Measurements from ENCODE around the gene TCF12. TPM values are rescaled to one million over a fixed set of nuclear protein-coding genes. Genes with fewer than 3 reads are reported as not detected.

Gene TCF12
- total RNA-seq, 1 donor from 2014 or later, result 138 TPM

DNA sequence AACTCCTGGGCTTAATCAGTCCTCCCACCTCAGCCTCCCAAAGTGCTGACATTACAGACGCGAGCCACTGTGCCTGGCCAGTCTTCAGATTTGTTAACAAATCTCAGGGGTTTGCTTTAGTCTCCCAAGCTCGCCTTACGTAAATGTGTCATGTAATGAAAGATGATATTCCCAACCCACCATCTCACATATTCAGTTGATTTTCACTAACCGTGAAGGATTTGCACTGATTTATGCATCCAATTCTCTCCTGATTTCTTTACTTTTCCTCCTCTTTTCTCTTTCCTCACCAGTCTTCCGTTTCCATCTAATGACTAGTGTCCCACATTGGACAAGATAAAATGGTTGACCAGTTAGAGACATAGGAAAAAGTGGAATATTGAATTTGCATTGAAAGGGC, 72.6 kb downstream of the TCF12 start:
- Histone ChIP-seq H3K27ac (no peak overlapping the region), H3K4me3 (no peak overlapping the region), H3K27me3 (no peaks in the 10 kb centered on the region), H3K36me3 (no peaks in the 10 kb centered on the region), H3K9me3 (no peaks in the 10 kb centered on the region), H3K4me1 (peaks cover 40% of the 10 kb centered on the region)
- no peak for DNase-seq (ENCODE audit: extremely low spot score in 2 of 2)
- intact Hi-C loops (cut with DNase I), result no loop called here
- TF ChIP-seq POLR2A (IDR thresholded peaks at IDR 0.05) (no peak), POLR2AphosphoS5 (IDR thresholded peaks at IDR 0.05; ENCODE audit: insufficient read depth in 1 of 2, low read depth in 1 of 2) (no peak)
- TF ChIP-seq, protein P1, sequence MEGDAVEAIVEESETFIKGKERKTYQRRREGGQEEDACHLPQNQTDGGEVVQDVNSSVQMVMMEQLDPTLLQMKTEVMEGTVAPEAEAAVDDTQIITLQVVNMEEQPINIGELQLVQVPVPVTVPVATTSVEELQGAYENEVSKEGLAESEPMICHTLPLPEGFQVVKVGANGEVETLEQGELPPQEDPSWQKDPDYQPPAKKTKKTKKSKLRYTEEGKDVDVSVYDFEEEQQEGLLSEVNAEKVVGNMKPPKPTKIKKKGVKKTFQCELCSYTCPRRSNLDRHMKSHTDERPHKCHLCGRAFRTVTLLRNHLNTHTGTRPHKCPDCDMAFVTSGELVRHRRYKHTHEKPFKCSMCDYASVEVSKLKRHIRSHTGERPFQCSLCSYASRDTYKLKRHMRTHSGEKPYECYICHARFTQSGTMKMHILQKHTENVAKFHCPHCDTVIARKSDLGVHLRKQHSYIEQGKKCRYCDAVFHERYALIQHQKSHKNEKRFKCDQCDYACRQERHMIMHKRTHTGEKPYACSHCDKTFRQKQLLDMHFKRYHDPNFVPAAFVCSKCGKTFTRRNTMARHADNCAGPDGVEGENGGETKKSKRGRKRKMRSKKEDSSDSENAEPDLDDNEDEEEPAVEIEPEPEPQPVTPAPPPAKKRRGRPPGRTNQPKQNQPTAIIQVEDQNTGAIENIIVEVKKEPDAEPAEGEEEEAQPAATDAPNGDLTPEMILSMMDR (IDR thresholded peaks at IDR 0.05), result no peak

GRCh38 chr15:56992725-56993124, 74.3 kb downstream of the TCF12 start:
- Histone ChIP-seq H3K4me1 (peaks cover 23% of the 10 kb centered on the region), H3K27ac (no peak overlapping the region), H3K36me3 (no peaks in the 10 kb centered on the region), H3K4me3 (no peak overlapping the region), H3K9me3 (no peaks in the 10 kb centered on the region), H3K27me3 (no peaks in the 10 kb centered on the region)
- DNase-seq (ENCODE audit: extremely low spot score in 2 of 2), result no peak
- TF ChIP-seq, protein P1 (IDR thresholded peaks at IDR 0.05), result no peak
- TF ChIP-seq POLR2A (IDR thresholded peaks at IDR 0.05) (no peak), POLR2AphosphoS5 (IDR thresholded peaks at IDR 0.05; ENCODE audit: insufficient read depth in 1 of 2, low read depth in 1 of 2) (no peak)
- intact Hi-C loops (cut with DNase I), result no loop called here

DNA sequence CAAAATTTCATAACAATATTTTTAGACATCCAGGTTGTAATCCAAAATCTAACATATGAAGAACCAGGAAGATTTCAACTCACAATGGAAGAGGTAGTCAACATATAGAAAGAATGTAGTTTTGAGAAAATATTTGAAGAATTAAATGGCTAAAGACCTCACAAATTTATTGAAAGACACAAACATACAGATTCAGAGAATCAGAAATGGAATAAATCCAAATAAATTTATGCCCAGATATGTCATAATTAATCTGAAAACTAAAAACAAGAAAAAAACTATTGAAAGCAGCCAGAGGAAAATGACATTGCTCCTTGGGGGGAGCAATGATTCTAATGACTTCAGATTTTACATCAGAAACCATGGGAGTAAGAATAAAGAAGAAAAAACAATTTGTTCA, 75.8 kb downstream of the TCF12 start:
- Histone ChIP-seq H3K27me3 (no peaks in the 10 kb centered on the region), H3K27ac (no peak overlapping the region), H3K4me1 (peaks cover 8% of the 10 kb centered on the region), H3K9me3 (no peaks in the 10 kb centered on the region), H3K36me3 (no peaks in the 10 kb centered on the region), H3K4me3 (no peak overlapping the region)
- intact Hi-C loops (cut with DNase I), result no loop called here
- no peak for TF ChIP-seq POLR2A (IDR thresholded peaks at IDR 0.05)
- TF ChIP-seq, protein P1 (IDR thresholded peaks at IDR 0.05), result no peak
- TF ChIP-seq POLR2AphosphoS5 (IDR thresholded peaks at IDR 0.05; ENCODE audit: insufficient read depth in 1 of 2, low read depth in 1 of 2), result no peak
- DNase-seq (ENCODE audit: extremely low spot score in 2 of 2), result no peak

DNA sequence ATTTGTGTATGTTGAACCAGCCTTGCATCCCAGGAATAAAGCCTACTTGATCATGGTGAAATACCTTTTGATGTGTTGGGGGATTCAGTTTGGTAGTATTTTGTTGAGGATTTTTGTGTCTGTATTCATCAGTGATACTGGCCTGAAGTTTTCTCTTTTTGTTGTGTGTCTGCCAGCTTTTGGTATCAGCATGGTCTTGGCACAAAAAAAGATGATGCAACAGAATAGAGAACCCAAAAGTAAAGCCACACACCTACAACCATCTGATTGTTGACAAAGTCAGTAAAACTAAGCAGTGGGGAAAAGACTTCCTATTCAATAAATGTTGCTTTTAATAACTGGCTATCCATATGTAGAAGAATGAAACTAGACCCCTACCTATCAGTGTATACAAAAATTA, 77.6 kb downstream of the TCF12 start:
- Histone ChIP-seq H3K27ac (no peak overlapping the region), H3K36me3 (no peaks in the 10 kb centered on the region), H3K9me3 (no peaks in the 10 kb centered on the region), H3K27me3 (no peaks in the 10 kb centered on the region), H3K4me3 (no peak overlapping the region), H3K4me1 (no peaks in the 10 kb centered on the region)
- intact Hi-C loops (cut with DNase I), result no loop called here
- TF ChIP-seq POLR2A (IDR thresholded peaks at IDR 0.05), result no peak
- no peak for TF ChIP-seq POLR2AphosphoS5 (IDR thresholded peaks at IDR 0.05; ENCODE audit: insufficient read depth in 1 of 2, low read depth in 1 of 2)
- TF ChIP-seq, protein P1 (IDR thresholded peaks at IDR 0.05), result no peak
- DNase-seq (ENCODE audit: extremely low spot score in 2 of 2), result no peak

DNA sequence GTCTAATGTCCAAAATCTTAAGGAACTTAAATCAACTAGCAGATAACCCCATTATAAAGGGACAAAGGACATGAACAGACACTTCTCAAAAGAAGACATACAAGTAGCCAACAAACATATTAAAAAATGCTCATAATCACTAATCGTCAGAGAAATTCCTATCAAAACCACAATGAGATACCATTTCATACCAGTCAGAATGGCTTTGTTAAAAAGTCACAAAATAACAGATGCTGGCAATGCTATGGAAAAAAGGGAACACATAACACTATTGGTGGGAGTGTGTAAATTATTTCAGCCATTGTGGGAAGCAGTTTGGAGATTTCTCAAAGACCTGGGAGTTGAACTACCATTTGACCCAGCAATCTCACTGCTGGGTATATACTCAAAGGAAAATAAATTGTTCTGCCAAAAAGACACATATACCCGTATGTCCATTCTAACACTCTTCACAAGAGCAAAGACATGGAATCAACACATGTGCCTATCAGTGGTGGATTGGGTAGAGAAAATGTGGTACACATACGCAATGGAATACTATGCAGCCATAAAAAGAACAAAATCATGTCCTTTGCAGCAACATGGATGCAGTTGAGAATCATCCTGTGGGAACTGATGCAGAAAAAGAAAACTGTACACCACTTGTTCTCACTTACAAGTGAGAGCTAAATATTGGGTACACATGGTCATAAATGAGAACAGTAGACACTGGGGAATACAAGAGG, 78.5 kb downstream of the TCF12 start:
- H3K27ac ChIP-seq, result no peak overlapping the region
- intact Hi-C loops (cut with DNase I), result no loop called here

More for the DNA sequence above, 78.5 kb downstream of the TCF12 start:
- Histone ChIP-seq H3K36me3 (no peaks in the 10 kb centered on the region), H3K4me3 (no peak overlapping the region), H3K4me1 (no peaks in the 10 kb centered on the region), H3K27me3 (no peaks in the 10 kb centered on the region), H3K9me3 (no peaks in the 10 kb centered on the region)
- TF ChIP-seq POLR2A (IDR thresholded peaks at IDR 0.05) (no peak), POLR2AphosphoS5 (IDR thresholded peaks at IDR 0.05; ENCODE audit: insufficient read depth in 1 of 2, low read depth in 1 of 2) (no peak)
- TF ChIP-seq, protein P1 (IDR thresholded peaks at IDR 0.05), result no peak
- DNase-seq (ENCODE audit: extremely low spot score in 2 of 2), result no peak
